Measurements from ENCODE around the gene TMEM41A.

Gene TMEM41A

GRCh38 chr3:185498503-185499396 lies at the start of gene TMEM41A:
Gene TMEM41A (minus strand): TSS chr3:185499035. CDS start chr3:185498961, 74 bp downstream.
- DNase-seq (ENCODE audit: low read depth in 3 of 3), result peak; percentile 83 to 88 (median 88)

GRCh38 chr3:185540695-185541094 lies 41.9 kb upstream of the TMEM41A start:
- DNase-seq (ENCODE audit: low read depth in 3 of 3), result no peak

- DNase-seq (ENCODE audit: low read depth in 3 of 3), result no peak
Observed at GRCh38 chr3:185539934-185540333, 41.1 kb upstream of the TMEM41A start.

- peak; percentile 16 to 48 (median 31) for DNase-seq (ENCODE audit: low read depth in 3 of 3)
Observed at GRCh38 chr3:185537369-185537970, 38.6 kb upstream of the TMEM41A start.

GRCh38 chr3:185534511-185534910 lies 35.7 kb upstream of the TMEM41A start:
- no peak for DNase-seq (ENCODE audit: low read depth in 3 of 3)

GRCh38 chr3:185532901-185533300 lies 34.1 kb upstream of the TMEM41A start:
- no peak for DNase-seq (ENCODE audit: low read depth in 3 of 3)

GRCh38 chr3:185530856-185531255 lies 32.0 kb upstream of the TMEM41A start:
- DNase-seq (ENCODE audit: low read depth in 3 of 3), result no peak

GRCh38 chr3:185528532-185528931 lies 29.7 kb upstream of the TMEM41A start:
- no peak for DNase-seq (ENCODE audit: low read depth in 3 of 3)

- no peak for DNase-seq (ENCODE audit: low read depth in 3 of 3)
Observed at GRCh38 chr3:185527364-185527763, 28.5 kb upstream of the TMEM41A start.

- no peak for DNase-seq (ENCODE audit: low read depth in 3 of 3)
Observed at GRCh38 chr3:185526349-185526951, 27.6 kb upstream of the TMEM41A start.

GRCh38 chr3:185521349-185522138 lies 22.7 kb upstream of the TMEM41A start:
- DNase-seq (ENCODE audit: low read depth in 3 of 3), result no peak

- no peak for DNase-seq (ENCODE audit: low read depth in 3 of 3)
Observed at GRCh38 chr3:185519021-185519420, 20.2 kb upstream of the TMEM41A start.

- no peak for DNase-seq (ENCODE audit: low read depth in 3 of 3)
Observed at GRCh38 chr3:185517387-185518130, 18.7 kb upstream of the TMEM41A start.

- DNase-seq (ENCODE audit: low read depth in 3 of 3), result no peak
Observed at GRCh38 chr3:185511711-185512110, 12.9 kb upstream of the TMEM41A start.

GRCh38 chr3:185508335-185508991 lies 9.6 kb upstream of the TMEM41A start:
- DNase-seq (ENCODE audit: low read depth in 3 of 3), result no peak

GRCh38 chr3:185507883-185508282 lies 9.0 kb upstream of the TMEM41A start:
- DNase-seq (ENCODE audit: low read depth in 3 of 3), result no peak

GRCh38 chr3:185504636-185505035 lies 5.8 kb upstream of the TMEM41A start:
- no peak for DNase-seq (ENCODE audit: low read depth in 3 of 3)

GRCh38 chr3:185503521-185503920 lies 4.7 kb upstream of the TMEM41A start:
- DNase-seq (ENCODE audit: low read depth in 3 of 3), result no peak

GRCh38 chr3:185502987-185503386 lies 4.2 kb upstream of the TMEM41A start:
- DNase-seq (ENCODE audit: low read depth in 3 of 3), result no peak

- DNase-seq (ENCODE audit: low read depth in 3 of 3), result no peak
Observed at GRCh38 chr3:185490241-185490640, 8.6 kb downstream of the TMEM41A start.

- no peak for DNase-seq (ENCODE audit: low read depth in 3 of 3)
Observed at GRCh38 chr3:185489462-185489861, 9.4 kb downstream of the TMEM41A start.
